B cell (primary cell): ENCODE results near the gene ABCA12. TPM values are rescaled to one million over a fixed set of nuclear protein-coding genes. Genes with fewer than 3 reads are reported as not detected.

Experiments used
- ATAC-seq: fragments of 200-7000 bp; cut with Tn5 transposase; one replicate; pipeline ENCODE4 v1.10.0; 2021; ENCODE audit warnings: low read depth, mild to moderate bottlenecking, moderate number of reproducible peaks, moderate library complexity
- CTCF ChIA-PET: fragments of 350-600 bp; sonication (Branson Sonifier 250); formaldehyde crosslinking; loops from one replicate; lab custom pipeline; 2021; ENCODE audit warnings: antibody characterized with exemption, inconsistent platforms; lab: Charles Lee
- POLR2A ChIA-PET: fragments of 350-600 bp; sonication (Branson Sonifier 250); formaldehyde crosslinking; loops from one replicate; lab custom pipeline; 2021; ENCODE audit warnings: antibody characterized with exemption; lab: Charles Lee
- DNase-seq: peaks from one replicate; pipeline ENCODE4 v3.0.0; 2013
- H2AFZ ChIP-seq: 2 replicates; pipeline ENCODE4 v1.6.1; 2012; ENCODE audit warnings: mild to moderate bottlenecking, low read depth, low read length; ENCODE audit not compliant: insufficient read depth, poor library complexity, severe bottlenecking
- H3K27ac ChIP-seq, 2 donors: 1 replicate in 1 of 2; 2 replicates in 1 of 2; pipeline ENCODE4 v1.5.1; 2012 to 2013; ENCODE audit warnings: low read length in 2 of 2, mild to moderate bottlenecking in 2 of 2, moderate library complexity in 1 of 2
- H3K27me3 ChIP-seq, 4 experiments: fragments of 200-600 bp in 1 of 4; sonication (generic) in 1 of 4; replicated peaks in 1 of 4; 1 replicate in 2 of 4; 2 replicates in 2 of 4; pipeline versions ENCODE4 v1.6.1 to v1.7.0; 2013 to 2016; ENCODE audit warnings: low read length in 3 of 4, mild to moderate bottlenecking in 2 of 4, mixed read lengths in 1 of 4, moderate library complexity in 1 of 4; ENCODE audit not compliant: insufficient read depth in 4 of 4, control insufficient read depth in 3 of 4; ENCODE audit errors: control extremely low read depth in 1 of 4
- H3K36me3 ChIP-seq, 2 experiments: replicated peaks in 1 of 2; 1 replicate in 1 of 2; 2 replicates in 1 of 2; pipeline versions ENCODE4 v1.6.1 to v1.7.1; 2013; ENCODE audit warnings: low read length in 1 of 2; ENCODE audit not compliant: insufficient read depth in 2 of 2, control insufficient read depth in 1 of 2; ENCODE audit errors: control extremely low read depth in 1 of 2, extremely low read depth in 1 of 2
- H3K4me1 ChIP-seq, 2 donors: fragments of 200-600 bp in 1 of 2; sonication (generic) in 1 of 2; 1 replicate in 1 of 2; 2 replicates in 1 of 2; pipeline versions ENCODE4 v1.5.1 to v1.6.1; 2013 to 2017; ENCODE audit warnings: low read length in 2 of 2; ENCODE audit not compliant: control insufficient read depth in 2 of 2, insufficient read depth in 2 of 2
- H3K4me2 ChIP-seq: replicated peaks from 2 replicates; pipeline ENCODE3; 2012; ENCODE audit warnings: mild to moderate bottlenecking, low read depth, low read length; ENCODE audit not compliant: poor library complexity, severe bottlenecking
- H3K4me3 ChIP-seq, 5 experiments: fragments of 200-600 bp in 1 of 5; sonication (generic) in 1 of 5; 1 replicate in 3 of 5; 2 replicates in 2 of 5; pipeline versions ENCODE4 v1.5.1 to v1.7.0; 2011 to 2016; ENCODE audit warnings: low read length in 4 of 5, mild to moderate bottlenecking in 4 of 5, low read depth in 2 of 5, control low read depth in 1 of 5, moderate library complexity in 1 of 5; ENCODE audit not compliant: insufficient read depth in 1 of 5; ENCODE audit errors: control extremely low read depth in 1 of 5, extremely low read depth in 1 of 5
- H3K79me2 ChIP-seq: fragments of 200-600 bp; sonication (generic); one replicate; pipeline ENCODE4 v1.6.0; 2016; ENCODE audit warnings: low read length; ENCODE audit not compliant: control insufficient read depth, insufficient read depth
- H3K9ac ChIP-seq: fragments of 200-600 bp; sonication (generic); 2 replicates; pipeline ENCODE4 v1.6.1; 2017; ENCODE audit warnings: mild to moderate bottlenecking, low read length, moderate library complexity
- H3K9me3 ChIP-seq, 3 donors: one replicate each; pipeline versions ENCODE4 v1.6.1 to v1.7.1; 2013; ENCODE audit warnings: low read length in 2 of 3; ENCODE audit not compliant: control insufficient read depth in 2 of 3, insufficient read depth in 1 of 3; ENCODE audit errors: control extremely low read depth in 1 of 3
- H4K20me1 ChIP-seq: 2 replicates; pipeline ENCODE4 v1.6.0; 2012; ENCODE audit warnings: mild to moderate bottlenecking, low read length; ENCODE audit not compliant: insufficient read depth, control insufficient read depth, poor library complexity, severe bottlenecking
- H3K27ac Mint-ChIP-seq: one replicate; pipeline ENCODE4 v1.8.0; 2021; ENCODE audit warnings: mixed read lengths
- H3K27me3 Mint-ChIP-seq: one replicate; pipeline ENCODE4 v1.8.0; 2021; ENCODE audit warnings: mixed read lengths
- H3K4me1 Mint-ChIP-seq: one replicate; pipeline ENCODE4 v1.8.0; 2021; ENCODE audit warnings: mixed read lengths
- H3K4me3 Mint-ChIP-seq: one replicate; pipeline ENCODE4 v1.8.0; 2021; ENCODE audit warnings: mixed read lengths
- H3K9me3 Mint-ChIP-seq: one replicate; pipeline ENCODE4 v1.8.0; 2022; ENCODE audit warnings: mixed read lengths; ENCODE audit not compliant: insufficient read depth
- CTCF ChIP-seq: fragments of 200-600 bp; IDR thresholded peaks from one replicate; pipeline ENCODE4 v1.8.0; 2022; ENCODE audit warnings: antibody characterized with exemption, mild to moderate bottlenecking
- EZH2 ChIP-seq: IDR thresholded peaks from 2 replicates; pipeline ENCODE4 v1.6.1; 2012; ENCODE audit warnings: borderline replicate concordance, low read depth, mild to moderate bottlenecking, moderate library complexity, low read length; ENCODE audit not compliant: insufficient read depth, poor library complexity, severe bottlenecking
- WGBS: methylation state at CpG from one replicate; pipeline ENCODE4 v1.1.5; 2013; ENCODE audit warnings: missing lambda C conversion rate; ENCODE audit not compliant: insufficient coverage; 5-methylcytosine and 5-hydroxymethylcytosine counted together
- intact Hi-C: fragments of 100-400 bp; cut with micrococcal nuclease; formaldehyde crosslinking; loops from one replicate; pipeline ENCODE4 v1.10.0; 2022
- polyA plus RNA-seq: library from polyadenylated mRNA; depleted of rRNA; stranded (reverse); fragments of >200 nt; gene quantifications from 2 replicates; pipeline ENCODE4 v1.2.3, GENCODE V29; 2012
- total RNA-seq, 2 donors: library from RNA; stranded (reverse); fragments of 120-200 nt in 1 of 2; gene quantifications; 1 replicate in 1 of 2; 2 replicates in 1 of 2; pipeline versions ENCODE4 v1.2.3 to v1.2.4, GENCODE V29; 2013 to 2022

ABCA12 gene
- total and polyA plus RNA-seq, 2 donors (not counting 1 experiment from before 2014, with no cell fraction given): not detected

GRCh38 chr2:214934006-214934405 lies 204.4 kb downstream of the ABCA12 start:
- CTCF ChIA-PET: no interaction called here
- Histone ChIP-seq H3K4me1 (no peaks in the 10 kb centered on the region), H3K36me3 (no peaks in the 10 kb centered on the region), H3K9me3 (no peaks in the 10 kb centered on the region), H3K4me3 (no peak overlapping the region), H3K4me2 (no peak overlapping the region), H4K20me1 (no peaks in the 10 kb centered on the region), H2AFZ (no peak overlapping the region), H3K79me2 (no peaks in the 10 kb centered on the region), H3K9ac (no peak overlapping the region), H3K27me3 (no peaks in the 10 kb centered on the region), H3K27ac (no peak overlapping the region)
- H3K9me3 Mint-ChIP-seq: no peaks in the 10 kb centered on the region
- DNase-seq (no peak), ATAC-seq (no peak)
- no peak overlapping the region for H3K27ac Mint-ChIP-seq
- TF ChIP-seq EZH2: no peak
- no peak for TF ChIP-seq CTCF
- no CpG with 5 or more reads among the region's 4 CpGs for WGBS
- POLR2A ChIA-PET: no interaction called here
- H3K27me3 Mint-ChIP-seq: no peaks in the 10 kb centered on the region
- H3K4me1 Mint-ChIP-seq: no peaks in the 10 kb centered on the region
- H3K4me3 Mint-ChIP-seq: no peak overlapping the region
- intact Hi-C loops: no loop called here

- POLR2A ChIA-PET: no interaction called here
- H3K79me2 ChIP-seq: no peaks in the 10 kb centered on the region
- no peaks in the 10 kb centered on the region for H3K9me3 ChIP-seq
- H2AFZ ChIP-seq: no peak overlapping the region
- no peaks in the 10 kb centered on the region for H3K36me3 ChIP-seq
- H3K4me3 ChIP-seq: no peak overlapping the region
- no peak overlapping the region for H3K9ac ChIP-seq
- H3K27ac ChIP-seq: no peak overlapping the region
- no peaks in the 10 kb centered on the region for H3K4me1 Mint-ChIP-seq
- no peaks in the 10 kb centered on the region for H3K4me1 ChIP-seq
- CTCF ChIA-PET: no interaction called here
- peaks cover 3% of the 10 kb centered on the region for H3K27me3 Mint-ChIP-seq
- H3K27me3 ChIP-seq: no peaks in the 10 kb centered on the region
- H4K20me1 ChIP-seq: no peaks in the 10 kb centered on the region
- 95% methylated on average over 2 of the region's 6 CpGs for WGBS
- H3K4me2 ChIP-seq: no peak overlapping the region
- DNase-seq (no peak), ATAC-seq (no peak)
- H3K4me3 Mint-ChIP-seq: no peak overlapping the region
- no peaks in the 10 kb centered on the region for H3K9me3 Mint-ChIP-seq
- TF ChIP-seq EZH2 (no peak), CTCF (no peak)
- intact Hi-C loops: no loop called here
- H3K27ac Mint-ChIP-seq: no peak overlapping the region
Measured at GRCh38 chr2:214904634-214905033, 233.8 kb downstream of the ABCA12 start.
